ENCODE data around the gene USF3.

The USF3 gene

DNA sequence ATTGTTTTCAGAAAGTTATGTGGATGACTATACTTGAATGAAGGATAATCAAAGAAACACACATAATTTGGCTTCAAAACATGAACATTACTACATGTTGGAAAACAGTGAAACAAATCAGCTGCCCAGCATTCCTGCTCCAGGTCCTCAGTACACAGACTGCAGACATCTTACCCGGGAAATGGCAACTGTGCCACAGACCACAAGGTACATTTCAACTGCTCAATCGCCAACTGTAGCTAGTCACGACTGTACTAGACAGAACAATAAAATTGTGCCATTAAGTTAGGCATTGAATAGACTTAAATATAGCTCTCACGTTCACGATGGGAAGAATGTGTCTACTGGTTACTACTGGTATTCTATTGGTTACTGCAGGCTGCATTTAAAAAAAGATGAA is 44.6 kb upstream of the USF3 start:
- Histone ChIP-seq H3K27me3 (ENCODE audit: insufficient read depth, low read length) (no peaks in the 10 kb centered on the region), H3K36me3 (ENCODE audit: insufficient read depth, low read length) (peaks cover 22% of the 10 kb centered on the region), H3K27ac (ENCODE audit: low read depth, low read length, poor library complexity, severe bottlenecking) (peak overlapping the region; percentile 31), H3F3A (ENCODE audit: insufficient read depth, low read length) (no peaks in the 10 kb centered on the region), H4K20me1 (ENCODE audit: insufficient read depth, low read length) (peaks cover 6% of the 10 kb centered on the region; the same call in 1 of the 2 replicates), H3K9me3 (ENCODE audit: low read length) (no peaks in the 10 kb centered on the region), H3K9me2 (ENCODE audit: low read depth, low read length) (no peaks in the 10 kb centered on the region), H3K4me1 (ENCODE audit: insufficient read depth, low read length, severe bottlenecking) (peaks cover 84% of the 10 kb centered on the region), H2AFZ (ENCODE audit: low read length) (no peak overlapping the region), H3K4me2 (ENCODE audit: low read length) (peak overlapping the region; percentile 49), H3K79me2 (ENCODE audit: insufficient read depth, low read length) (peaks cover 96% of the 10 kb centered on the region), H3K9ac (ENCODE audit: low read length) (peak overlapping the region; percentile 2; the same call in 1 of the 2 replicates), H3K4me3 (ENCODE audit: low read depth, low read length, poor library complexity, severe bottlenecking) (peak overlapping the region; percentile 8)
- no peak for TF ChIP-seq EZH2 (IDR thresholded peaks at IDR 0.05; ENCODE audit: borderline replicate concordance, low read length)
- no peak for TF ChIP-seq CTCF (IDR thresholded peaks at IDR 0.05; ENCODE audit: low read length)

DNA sequence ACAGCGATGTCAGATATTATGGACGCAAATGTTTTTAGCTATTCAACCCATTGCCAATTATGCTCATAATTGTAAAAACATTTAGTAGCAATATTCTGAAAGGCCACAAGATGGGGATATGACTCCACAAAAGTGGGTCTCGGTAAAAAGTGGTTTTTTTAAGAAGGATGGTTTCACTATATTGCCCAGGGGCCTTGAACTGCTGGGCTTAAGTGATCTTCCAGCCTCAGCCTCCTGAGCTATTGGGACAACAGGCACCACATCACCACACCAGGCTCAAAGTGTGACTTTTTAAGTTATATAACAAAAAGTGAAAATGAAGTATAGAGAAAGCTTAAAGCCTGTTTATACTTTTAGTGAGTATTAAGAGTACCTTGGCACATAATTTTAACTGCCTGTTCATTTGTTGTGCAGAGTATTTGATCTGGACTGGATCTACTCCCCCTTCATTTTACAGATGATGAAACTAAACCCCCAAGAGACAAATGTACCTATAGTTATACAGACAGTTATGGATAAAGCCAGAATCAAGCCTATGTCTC is 40.2 kb upstream of the USF3 start:
- Histone ChIP-seq H3K4me1 (ENCODE audit: insufficient read depth, low read length, severe bottlenecking) (peaks cover 55% of the 10 kb centered on the region), H3K9me3 (ENCODE audit: low read length) (no peaks in the 10 kb centered on the region), H3K36me3 (ENCODE audit: insufficient read depth, low read length) (peaks cover 47% of the 10 kb centered on the region), H3K27ac (ENCODE audit: low read depth, low read length, poor library complexity, severe bottlenecking) (peak overlapping the region; percentile 45), H3K9ac (ENCODE audit: low read length) (no peak overlapping the region), H3K9me2 (ENCODE audit: low read depth, low read length) (no peaks in the 10 kb centered on the region), H3K4me3 (ENCODE audit: low read depth, low read length, poor library complexity, severe bottlenecking) (no peak overlapping the region), H3K4me2 (ENCODE audit: low read length) (peak overlapping the region; percentile 10; the same call in 1 of the 2 replicates), H3K27me3 (ENCODE audit: insufficient read depth, low read length) (no peaks in the 10 kb centered on the region), H3F3A (ENCODE audit: insufficient read depth, low read length) (no peaks in the 10 kb centered on the region), H4K20me1 (ENCODE audit: insufficient read depth, low read length) (peaks cover 6% of the 10 kb centered on the region; the same call in 1 of the 2 replicates), H3K79me2 (ENCODE audit: insufficient read depth, low read length) (peaks cover 100% of the 10 kb centered on the region), H2AFZ (ENCODE audit: low read length) (no peak overlapping the region)
- TF ChIP-seq EZH2 (IDR thresholded peaks at IDR 0.05; ENCODE audit: borderline replicate concordance, low read length) (no peak), CTCF (IDR thresholded peaks at IDR 0.05; ENCODE audit: low read length) (peak; percentile 71)

GRCh38 chr3:113731694-113732093 is 35.3 kb upstream of the USF3 start:
- Histone ChIP-seq H3K9me2 (ENCODE audit: low read depth, low read length) (no peaks in the 10 kb centered on the region), H4K20me1 (ENCODE audit: insufficient read depth, low read length) (0 out of 2 replicates have a peak, but pooled peaks cover 3% of the 10 kb centered on the region), H3K4me3 (ENCODE audit: low read depth, low read length, poor library complexity, severe bottlenecking) (no peak overlapping the region), H3K4me1 (ENCODE audit: insufficient read depth, low read length, severe bottlenecking) (peaks cover 7% of the 10 kb centered on the region), H3K9ac (ENCODE audit: low read length) (no peak overlapping the region), H3K4me2 (ENCODE audit: low read length) (no peak overlapping the region), H3K79me2 (ENCODE audit: insufficient read depth, low read length) (peaks cover 99% of the 10 kb centered on the region), H3K27ac (ENCODE audit: low read depth, low read length, poor library complexity, severe bottlenecking) (no peak overlapping the region), H3K9me3 (ENCODE audit: low read length) (no peaks in the 10 kb centered on the region), H3K36me3 (ENCODE audit: insufficient read depth, low read length) (peaks cover 84% of the 10 kb centered on the region), H2AFZ (ENCODE audit: low read length) (no peak overlapping the region), H3F3A (ENCODE audit: insufficient read depth, low read length) (no peaks in the 10 kb centered on the region), H3K27me3 (ENCODE audit: insufficient read depth, low read length) (no peaks in the 10 kb centered on the region)
- TF ChIP-seq EZH2 (IDR thresholded peaks at IDR 0.05; ENCODE audit: borderline replicate concordance, low read length) = no peak
- no peak for TF ChIP-seq CTCF (IDR thresholded peaks at IDR 0.05; ENCODE audit: low read length)

Measured in OCI-LY1 (cell line).